GM10266 (cell line): ENCODE results near the gene TRAP1.
A peak's percentile ranks its signal among the peaks of the same experiment; 100 is the strongest.

Experiments used
- DNase-seq: peaks from one replicate; pipeline ENCODE4 v3.0.0; 2012; ENCODE audit errors: extremely low spot score
- CTCF ChIP-seq: IDR thresholded peaks from 2 replicates; pipeline ENCODE4 v1.5.1; 2012; ENCODE audit warnings: mild to moderate bottlenecking, low read depth; ENCODE audit not compliant: control insufficient read depth, insufficient read depth; ENCODE audit errors: missing control alignments

TRAP1 gene

GRCh38 chr16:3640632-3641501 is 76.5 kb downstream of the TRAP1 start:
- TF ChIP-seq CTCF: no peak
- DNase-seq: no peak

- DNase-seq: no peak
- TF ChIP-seq CTCF: no peak
These were observed 77.1 kb downstream of the TRAP1 start for GRCh38 chr16:3640207-3640606.

- no peak for DNase-seq
- no peak for TF ChIP-seq CTCF
These were observed 78.2 kb downstream of the TRAP1 start for GRCh38 chr16:3638916-3639644.

- peak; percentile 41 for DNase-seq
- TF ChIP-seq CTCF: no peak
These were observed 79.9 kb downstream of the TRAP1 start for GRCh38 chr16:3637371-3637923.

- DNase-seq: no peak
- peak; percentile 5 for TF ChIP-seq CTCF
These were observed 91.2 kb downstream of the TRAP1 start for GRCh38 chr16:3625911-3626732.

- no peak for DNase-seq
- TF ChIP-seq CTCF: no peak
These were observed 92.0 kb downstream of the TRAP1 start for GRCh38 chr16:3625331-3625730.
